ENCODE results near the gene CAMKK1. TPM values are rescaled to one million over a fixed set of nuclear protein-coding genes. Genes with fewer than 3 reads are reported as not detected.
"Not testable (repeated sequence)": the region's sequence is repeated elsewhere in the genome, so short reads cannot be mapped to it uniquely, and the experiment has no call there.

Gene CAMKK1
- polyA plus RNA-seq, 1 donor (not counting 4 experiments of a cell fraction or from before 2014, with no cell fraction given), result 2.5 TPM

DNA sequence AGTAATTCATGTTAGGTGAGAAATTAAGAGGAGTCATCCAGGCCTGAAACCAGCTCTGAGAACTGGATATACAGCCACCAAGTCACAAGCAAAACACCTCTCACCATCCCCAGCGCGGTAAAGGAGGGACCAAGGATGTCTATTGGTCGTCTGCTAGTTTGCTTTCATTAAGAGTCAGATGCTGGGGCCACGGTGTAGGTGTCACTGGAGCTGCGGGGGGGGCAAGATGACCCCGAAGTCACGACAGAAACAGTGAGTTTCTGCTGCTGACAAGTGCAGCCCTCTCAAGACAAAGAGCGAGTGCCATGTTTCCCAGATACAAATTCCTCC lies 47.6 kb downstream of the CAMKK1 start:
- H3K79me2 ChIP-seq (ENCODE audit: control insufficient read depth, insufficient read depth, low read length), result peaks cover 50% of the 10 kb centered on the region
- peak overlapping the region; percentile 86 for H2AFZ ChIP-seq (ENCODE audit: control insufficient read depth, low read length)
- DNase-seq (ENCODE audit: low read depth, low spot score), result no peak
- H3K9me3 ChIP-seq (ENCODE audit: control insufficient read depth, low read depth, low read length), result no peaks in the 10 kb centered on the region
- H3K27ac ChIP-seq (ENCODE audit: control insufficient read depth, insufficient read depth, low read length), result peak overlapping the region; percentile 77
- peak overlapping the region; percentile 87 to 99 (median 87) for H3K4me3 ChIP-seq (ENCODE audit: control insufficient read depth in 2 of 3, extremely low read depth in 1 of 3, insufficient read depth in 2 of 3, low read depth in 1 of 3, low read length in 3 of 3)
- peak overlapping the region; percentile 91 for H3K4me2 ChIP-seq (ENCODE audit: control insufficient read depth, extremely low read depth, insufficient read depth, low read depth, low read length)
- H3K9ac ChIP-seq (ENCODE audit: control insufficient read depth, extremely low read depth, insufficient read depth, low read length), result peak overlapping the region; percentile 91
- FAIRE-seq, result no peak
- TF ChIP-seq, protein P1, sequence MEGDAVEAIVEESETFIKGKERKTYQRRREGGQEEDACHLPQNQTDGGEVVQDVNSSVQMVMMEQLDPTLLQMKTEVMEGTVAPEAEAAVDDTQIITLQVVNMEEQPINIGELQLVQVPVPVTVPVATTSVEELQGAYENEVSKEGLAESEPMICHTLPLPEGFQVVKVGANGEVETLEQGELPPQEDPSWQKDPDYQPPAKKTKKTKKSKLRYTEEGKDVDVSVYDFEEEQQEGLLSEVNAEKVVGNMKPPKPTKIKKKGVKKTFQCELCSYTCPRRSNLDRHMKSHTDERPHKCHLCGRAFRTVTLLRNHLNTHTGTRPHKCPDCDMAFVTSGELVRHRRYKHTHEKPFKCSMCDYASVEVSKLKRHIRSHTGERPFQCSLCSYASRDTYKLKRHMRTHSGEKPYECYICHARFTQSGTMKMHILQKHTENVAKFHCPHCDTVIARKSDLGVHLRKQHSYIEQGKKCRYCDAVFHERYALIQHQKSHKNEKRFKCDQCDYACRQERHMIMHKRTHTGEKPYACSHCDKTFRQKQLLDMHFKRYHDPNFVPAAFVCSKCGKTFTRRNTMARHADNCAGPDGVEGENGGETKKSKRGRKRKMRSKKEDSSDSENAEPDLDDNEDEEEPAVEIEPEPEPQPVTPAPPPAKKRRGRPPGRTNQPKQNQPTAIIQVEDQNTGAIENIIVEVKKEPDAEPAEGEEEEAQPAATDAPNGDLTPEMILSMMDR (optimal IDR thresholded peaks at IDR 0.05 in 1 of 3, IDR thresholded peaks at IDR 0.05 in 1 of 3, conservative IDR thresholded peaks at IDR 0.05 in 1 of 3; ENCODE audit: extremely low read depth in 1 of 3, insufficient read depth in 2 of 3, low read length in 3 of 3), result no peak
- no peak for TF ChIP-seq EZH2 (IDR thresholded peaks at IDR 0.05; ENCODE audit: low read length)
- dilution Hi-C loops (cut with MboI; ENCODE audit: extremely low pct_ligation_motif_present, low sequenced_read_pairs), result no loop called here
- H4K20me1 ChIP-seq (ENCODE audit: control insufficient read depth, extremely low read depth, insufficient read depth, low read length), result peaks cover 4% of the 10 kb centered on the region
- H3K9me1 ChIP-seq (ENCODE audit: control insufficient read depth, extremely low read depth, insufficient read depth, low read length), result no peaks in the 10 kb centered on the region
- H3K27me3 ChIP-seq (ENCODE audit: control insufficient read depth, extremely low read depth, insufficient read depth, low read length), result no peaks in the 10 kb centered on the region
- peaks cover 4 to 8% of the 10 kb centered on the region in 2 experiments for H3K36me3 ChIP-seq (ENCODE audit: control insufficient read depth in 2 of 2, extremely low read depth in 1 of 2, insufficient read depth in 2 of 2, low read length in 2 of 2)
- H3K4me1 ChIP-seq (ENCODE audit: control insufficient read depth, extremely low read depth, insufficient read depth, low read length), result peaks cover 9% of the 10 kb centered on the region

DNA sequence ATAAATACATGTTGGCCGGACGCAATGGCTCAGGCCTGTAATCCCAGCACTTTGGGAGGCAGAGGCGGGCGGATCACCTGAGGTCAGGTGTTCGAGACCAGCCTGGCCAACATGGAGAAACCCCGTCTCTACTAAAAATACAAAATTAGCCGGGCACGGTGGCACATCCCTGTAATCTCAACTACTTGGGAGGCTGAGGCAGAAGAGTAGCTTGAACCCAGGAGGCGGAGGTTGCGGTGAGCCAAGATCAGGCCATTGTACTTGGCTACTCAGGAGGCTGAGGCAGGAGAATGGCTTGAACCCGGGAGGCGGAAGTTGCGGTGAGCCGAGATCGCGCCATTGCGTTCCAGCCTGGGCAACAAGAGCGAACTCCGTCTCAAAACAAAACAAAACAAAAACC lies 48.3 kb downstream of the CAMKK1 start:
- Histone ChIP-seq H3K4me2 (ENCODE audit: control insufficient read depth, extremely low read depth, insufficient read depth, low read depth, low read length) (peak overlapping the region; percentile 91), H3K36me3 (ENCODE audit: control insufficient read depth in 2 of 2, extremely low read depth in 1 of 2, insufficient read depth in 2 of 2, low read length in 2 of 2) (peaks cover 8 to 15% of the 10 kb centered on the region in 2 experiments), H3K79me2 (ENCODE audit: control insufficient read depth, insufficient read depth, low read length) (peaks cover 57% of the 10 kb centered on the region)
- H3K27ac ChIP-seq (ENCODE audit: control insufficient read depth, insufficient read depth, low read length); dilution Hi-C loops (cut with MboI; ENCODE audit: extremely low pct_ligation_motif_present, low sequenced_read_pairs); H3K9ac ChIP-seq (ENCODE audit: control insufficient read depth, extremely low read depth, insufficient read depth, low read length); H3K4me1 ChIP-seq (ENCODE audit: control insufficient read depth, extremely low read depth, insufficient read depth, low read length); H3K9me1 ChIP-seq (ENCODE audit: control insufficient read depth, extremely low read depth, insufficient read depth, low read length); H2AFZ ChIP-seq (ENCODE audit: control insufficient read depth, low read length); H4K20me1 ChIP-seq (ENCODE audit: control insufficient read depth, extremely low read depth, insufficient read depth, low read length); DNase-seq (ENCODE audit: low read depth, low spot score); H3K4me3 ChIP-seq (ENCODE audit: control insufficient read depth in 2 of 3, extremely low read depth in 1 of 3, insufficient read depth in 2 of 3, low read depth in 1 of 3, low read length in 3 of 3); FAIRE-seq; H3K9me3 ChIP-seq (ENCODE audit: control insufficient read depth, low read depth, low read length); H3K27me3 ChIP-seq (ENCODE audit: control insufficient read depth, extremely low read depth, insufficient read depth, low read length): not testable (repeated sequence)

DNA sequence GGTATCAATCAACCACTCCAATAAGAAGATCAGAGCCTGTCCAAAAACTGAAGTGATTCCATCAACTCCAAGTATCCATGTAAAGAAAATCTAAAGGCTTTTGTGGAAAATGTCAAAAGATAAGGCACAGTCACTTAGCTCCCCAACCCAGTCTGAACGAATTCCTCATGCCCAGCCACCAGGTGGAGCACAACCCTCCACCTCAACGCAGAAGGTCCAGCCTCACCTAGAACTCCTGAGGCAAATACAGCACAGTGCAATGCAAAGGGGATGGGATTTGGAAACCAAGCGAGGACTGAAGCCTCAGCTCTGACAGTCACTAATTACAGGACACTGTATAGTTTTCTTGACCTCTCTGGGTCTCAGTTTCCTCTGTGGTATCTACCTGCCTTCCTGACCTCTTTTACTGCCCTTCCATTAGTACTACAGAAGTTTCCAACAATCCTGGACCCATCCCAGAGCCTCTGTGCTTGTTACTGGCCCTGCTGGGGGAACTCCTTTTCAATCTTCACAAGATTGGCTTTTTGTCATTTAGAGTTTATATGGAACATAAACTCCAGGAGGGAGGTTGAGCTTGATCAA lies 48.8 kb downstream of the CAMKK1 start:
- Histone ChIP-seq H3K79me2 (ENCODE audit: control insufficient read depth, insufficient read depth, low read length) (peaks cover 58% of the 10 kb centered on the region), H3K27ac (ENCODE audit: control insufficient read depth, insufficient read depth, low read length) (no peak overlapping the region), H2AFZ (ENCODE audit: control insufficient read depth, low read length) (no peak overlapping the region), H4K20me1 (ENCODE audit: control insufficient read depth, extremely low read depth, insufficient read depth, low read length) (peaks cover 4% of the 10 kb centered on the region), H3K27me3 (ENCODE audit: control insufficient read depth, extremely low read depth, insufficient read depth, low read length) (no peaks in the 10 kb centered on the region), H3K9me3 (ENCODE audit: control insufficient read depth, low read depth, low read length) (no peaks in the 10 kb centered on the region), H3K9me1 (ENCODE audit: control insufficient read depth, extremely low read depth, insufficient read depth, low read length) (no peaks in the 10 kb centered on the region), H3K36me3 (ENCODE audit: control insufficient read depth in 2 of 2, extremely low read depth in 1 of 2, insufficient read depth in 2 of 2, low read length in 2 of 2) (peaks cover 9 to 17% of the 10 kb centered on the region in 2 experiments), H3K4me3 (ENCODE audit: control insufficient read depth in 2 of 3, extremely low read depth in 1 of 3, insufficient read depth in 2 of 3, low read depth in 1 of 3, low read length in 3 of 3) (no peak overlapping the region), H3K4me2 (ENCODE audit: control insufficient read depth, extremely low read depth, insufficient read depth, low read depth, low read length) (no peak overlapping the region), H3K4me1 (ENCODE audit: control insufficient read depth, extremely low read depth, insufficient read depth, low read length) (peaks cover 9% of the 10 kb centered on the region), H3K9ac (ENCODE audit: control insufficient read depth, extremely low read depth, insufficient read depth, low read length) (no peak overlapping the region)
- dilution Hi-C loops (cut with MboI; ENCODE audit: extremely low pct_ligation_motif_present, low sequenced_read_pairs), result no loop called here
- FAIRE-seq (peak; percentile 94), DNase-seq (ENCODE audit: low read depth, low spot score) (no peak)
- TF ChIP-seq, protein P1 (optimal IDR thresholded peaks at IDR 0.05 in 1 of 3, IDR thresholded peaks at IDR 0.05 in 1 of 3, conservative IDR thresholded peaks at IDR 0.05 in 1 of 3; ENCODE audit: extremely low read depth in 1 of 3, insufficient read depth in 2 of 3, low read length in 3 of 3), result peak; percentile 83 to 94 (median 89)
- TF ChIP-seq EZH2 (IDR thresholded peaks at IDR 0.05; ENCODE audit: low read length), result no peak

Measured in keratinocyte (primary cell).